LNCAP (cell line): ENCODE results near the gene DRP2.
A peak's percentile ranks its signal among the peaks of the same experiment; 100 is the strongest.

ENCODE experiments used
- CTCF ChIP-seq: fragments of 450-650 bp; IDR thresholded peaks from 2 replicates; pipeline ENCODE4 v1.5.1; 2017; ENCODE audit warnings: mild to moderate bottlenecking

Gene DRP2

GRCh38 chrX:101206471-101206870 is 13.1 kb upstream of the DRP2 start:
- peak; percentile 39; the same call in 1 of the 2 replicates for TF ChIP-seq CTCF

- no peak for TF ChIP-seq CTCF
Measured at GRCh38 chrX:101208152-101208905, 11.3 kb upstream of the DRP2 start.

DNA sequence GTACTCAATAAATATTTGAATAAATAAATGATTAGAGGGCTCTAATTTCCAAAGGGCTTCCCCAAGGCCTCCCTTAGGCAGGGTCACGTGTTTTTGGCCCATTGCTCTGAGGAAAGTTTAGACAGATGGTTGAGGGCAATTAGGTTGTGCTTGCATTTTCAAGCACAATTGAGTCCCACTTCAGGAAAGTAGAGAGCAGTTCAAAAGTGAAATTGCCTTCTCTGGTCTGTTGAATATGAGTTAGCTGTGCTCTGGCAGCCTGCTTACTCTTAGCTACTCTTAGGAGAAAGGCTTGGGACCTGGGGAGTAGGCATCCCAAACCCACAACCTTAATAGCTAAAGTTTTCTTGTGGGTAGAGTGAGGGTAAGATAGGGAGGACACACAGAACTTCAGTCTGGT is 9.0 kb upstream of the DRP2 start:
- TF ChIP-seq CTCF, result no peak

GRCh38 chrX:101217689-101218088 is 1.9 kb upstream of the DRP2 start:
- TF ChIP-seq CTCF, result no peak

- TF ChIP-seq CTCF, result no peak
Measured at GRCh38 chrX:101219864-101220346, 319 bp downstream of the DRP2 start.

DNA sequence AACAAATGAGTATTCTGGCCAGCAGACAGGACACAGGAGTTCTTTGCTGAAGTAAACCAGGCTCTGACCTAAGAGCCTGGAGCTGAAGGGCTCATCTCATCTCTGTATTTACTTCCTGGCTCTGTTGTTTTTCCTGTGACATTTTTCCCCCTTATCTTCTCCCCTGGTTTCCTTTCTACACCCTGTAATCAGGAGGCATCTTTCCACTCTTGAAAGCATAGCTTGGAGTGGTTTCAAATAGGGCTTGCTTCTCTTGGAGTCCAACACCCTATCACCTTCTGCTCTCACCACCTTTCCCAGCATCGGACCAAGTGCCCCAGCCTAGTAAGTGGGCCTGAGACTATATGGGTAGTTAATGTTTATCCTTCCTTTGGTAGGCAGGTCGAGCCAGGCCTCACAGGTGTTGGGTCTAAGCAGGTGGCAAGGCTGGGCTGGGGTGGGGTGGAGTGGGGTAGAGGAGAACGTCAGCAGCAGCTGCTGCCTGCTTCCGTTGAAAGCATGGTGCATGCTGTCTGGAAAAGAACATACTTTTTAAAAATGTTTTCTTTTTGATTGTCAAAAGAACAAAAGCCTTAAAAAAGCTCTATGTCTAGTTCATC is 1.2 kb downstream of the DRP2 start:
- no peak for TF ChIP-seq CTCF

GRCh38 chrX:101223226-101223625 is 3.6 kb downstream of the DRP2 start:
- TF ChIP-seq CTCF, result no peak
